ENCODE data around the gene B3GALT6. TPM values are rescaled to one million over a fixed set of nuclear protein-coding genes. Genes with fewer than 3 reads are reported as not detected.
A peak's percentile ranks its signal among the peaks of the same experiment; 100 is the strongest.

The B3GALT6 gene
- total RNA-seq, 1 donor from 2014 or later = 8.4 TPM

- no peak for ATAC-seq
Observed at GRCh38 chr1:1232796-1233566, 944 bp downstream of the B3GALT6 start.

DNA sequence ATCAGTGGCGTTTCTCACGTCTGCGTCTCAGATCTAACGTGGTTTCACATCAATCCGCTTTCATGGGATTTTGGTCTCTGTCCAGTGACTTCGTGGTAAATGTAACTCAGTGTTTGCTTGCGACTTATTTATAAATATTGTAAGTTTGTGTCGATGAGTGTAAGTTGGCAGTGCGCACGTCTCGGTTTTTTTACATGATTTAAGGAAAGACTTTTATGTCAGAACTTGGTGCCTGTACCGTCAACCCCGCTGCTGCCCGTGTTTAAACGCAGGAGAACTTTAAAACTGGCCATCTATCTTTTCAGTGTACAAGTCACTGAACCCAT is 1.5 kb downstream of the B3GALT6 start:
- ATAC-seq = no peak

DNA sequence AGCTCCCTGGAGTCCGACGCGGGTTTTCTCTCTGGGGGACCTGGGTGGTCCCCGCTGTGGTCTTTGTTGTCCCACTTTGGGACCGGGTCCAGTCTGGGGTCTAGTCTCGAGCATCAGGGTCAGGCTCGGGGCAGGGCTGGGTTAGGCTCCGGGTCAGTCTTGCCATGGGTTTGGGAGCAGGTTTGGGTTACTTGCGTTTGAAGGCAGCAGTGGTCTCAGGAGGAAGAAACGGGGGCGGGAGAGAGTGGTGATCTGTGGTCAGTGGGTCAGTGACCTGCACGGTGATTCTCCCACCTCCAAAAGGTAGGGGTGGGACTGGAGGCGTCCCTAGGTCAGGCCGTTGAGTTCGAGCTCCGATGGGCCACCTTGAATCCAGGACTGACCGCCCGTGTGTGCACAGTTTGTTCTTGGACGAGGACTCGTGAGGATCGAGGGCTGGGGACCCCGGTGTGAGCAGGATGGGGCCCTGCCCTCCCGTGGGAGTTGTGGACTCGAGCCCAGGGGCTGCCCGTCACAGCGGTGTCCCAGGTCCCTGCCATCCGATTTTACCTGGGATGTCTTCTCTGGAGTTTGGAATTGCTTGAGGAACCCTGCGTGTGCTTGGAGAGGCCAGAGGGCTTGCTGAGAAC is 2.3 kb downstream of the B3GALT6 start:
- no peak for ATAC-seq

GRCh38 chr1:1235016-1235744 is 3.1 kb downstream of the B3GALT6 start:
- ATAC-seq = no peak

GRCh38 chr1:1236176-1236763 is 4.2 kb downstream of the B3GALT6 start:
- ATAC-seq = no peak

DNA sequence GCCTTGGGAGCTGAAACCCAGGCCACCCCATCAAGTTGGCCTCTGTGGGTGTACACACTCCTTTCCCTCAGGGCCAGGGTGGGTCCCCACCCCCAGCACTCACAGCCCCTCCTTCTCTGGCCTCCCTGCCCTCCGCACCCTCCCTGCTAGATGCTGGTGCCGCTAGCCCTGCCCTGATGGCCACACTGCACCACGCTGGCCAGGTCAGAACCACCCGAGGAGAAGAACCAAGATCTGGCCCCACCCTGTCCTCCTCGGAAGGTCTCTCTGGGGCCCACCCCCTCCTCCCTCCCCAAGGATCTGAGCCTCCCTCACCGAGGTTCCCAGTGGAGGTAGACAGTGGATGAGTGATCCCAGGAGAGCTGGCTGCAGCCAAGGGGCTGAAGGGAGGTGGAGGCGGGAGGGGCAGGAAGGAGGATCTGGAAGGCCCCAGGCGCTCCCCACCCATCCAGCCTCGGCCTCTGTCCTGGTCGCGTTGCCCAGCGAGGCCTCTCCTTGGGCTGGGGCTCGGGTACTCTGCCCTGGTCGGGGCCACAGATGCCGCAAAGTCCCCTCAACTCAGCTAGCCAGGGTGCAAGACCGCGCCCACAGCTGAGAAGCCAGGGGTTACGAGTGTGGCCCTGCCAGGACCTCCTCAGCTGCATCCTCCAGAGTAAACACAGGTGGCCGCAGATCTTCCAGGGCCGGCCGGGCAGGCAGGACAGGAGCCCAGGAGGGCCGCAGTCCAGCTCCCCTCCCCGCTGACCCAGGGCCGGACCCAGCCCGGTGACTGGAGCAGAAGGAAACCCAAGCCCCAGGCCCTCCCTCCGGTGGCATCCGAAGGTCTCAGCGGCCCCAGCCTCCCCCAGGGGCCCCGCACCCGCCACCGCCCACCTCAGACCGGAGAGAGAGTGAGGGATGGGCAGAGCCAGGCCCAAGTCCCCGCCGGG is 5.2 kb downstream of the B3GALT6 start:
- ATAC-seq = no peak

DNA sequence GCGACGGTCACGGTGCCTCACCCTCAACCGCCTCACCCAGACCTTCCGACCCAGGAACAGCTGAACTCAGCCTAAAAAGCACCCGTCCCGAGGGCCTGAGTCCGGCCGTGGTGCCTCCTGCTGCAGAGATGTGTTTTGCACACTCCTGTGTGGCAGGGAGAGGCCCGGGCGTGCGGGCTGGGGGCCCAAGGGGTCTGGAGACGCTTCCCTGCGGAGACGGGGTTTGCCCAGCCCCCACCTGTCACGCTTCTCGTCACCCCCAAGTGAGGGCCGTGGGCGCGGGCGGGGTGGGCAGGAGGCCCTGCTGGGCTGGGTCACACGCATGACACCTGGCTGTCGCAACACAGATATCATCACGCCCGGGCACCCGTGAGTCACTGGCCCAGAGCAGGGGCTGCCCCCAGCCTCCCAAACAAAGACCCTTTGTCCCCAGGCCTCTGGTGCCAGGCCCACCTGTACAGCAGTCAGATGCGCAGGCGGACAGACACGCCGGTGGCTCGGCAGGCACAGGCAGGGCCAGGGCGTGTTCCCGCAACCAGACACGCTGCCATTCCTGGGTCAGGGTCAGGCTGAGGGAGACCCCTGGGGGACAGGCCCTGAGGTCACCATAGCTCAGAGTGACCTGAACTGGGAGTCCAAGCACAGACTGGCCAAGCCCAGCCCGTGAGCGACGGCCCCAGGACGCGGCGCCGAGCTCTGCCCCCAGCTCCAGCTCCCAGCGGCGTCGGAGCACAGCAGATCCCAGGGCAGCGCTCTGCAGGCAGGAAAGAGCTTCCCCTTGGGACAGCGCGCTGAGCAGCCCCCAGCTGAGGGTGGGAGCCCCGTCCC is 6.1 kb downstream of the B3GALT6 start:
- ATAC-seq = peak; percentile 43

GRCh38 chr1:1238702-1239178 is 6.7 kb downstream of the B3GALT6 start:
- ATAC-seq = no peak

GRCh38 chr1:1239227-1239613 is 7.2 kb downstream of the B3GALT6 start:
- no peak for ATAC-seq

DNA sequence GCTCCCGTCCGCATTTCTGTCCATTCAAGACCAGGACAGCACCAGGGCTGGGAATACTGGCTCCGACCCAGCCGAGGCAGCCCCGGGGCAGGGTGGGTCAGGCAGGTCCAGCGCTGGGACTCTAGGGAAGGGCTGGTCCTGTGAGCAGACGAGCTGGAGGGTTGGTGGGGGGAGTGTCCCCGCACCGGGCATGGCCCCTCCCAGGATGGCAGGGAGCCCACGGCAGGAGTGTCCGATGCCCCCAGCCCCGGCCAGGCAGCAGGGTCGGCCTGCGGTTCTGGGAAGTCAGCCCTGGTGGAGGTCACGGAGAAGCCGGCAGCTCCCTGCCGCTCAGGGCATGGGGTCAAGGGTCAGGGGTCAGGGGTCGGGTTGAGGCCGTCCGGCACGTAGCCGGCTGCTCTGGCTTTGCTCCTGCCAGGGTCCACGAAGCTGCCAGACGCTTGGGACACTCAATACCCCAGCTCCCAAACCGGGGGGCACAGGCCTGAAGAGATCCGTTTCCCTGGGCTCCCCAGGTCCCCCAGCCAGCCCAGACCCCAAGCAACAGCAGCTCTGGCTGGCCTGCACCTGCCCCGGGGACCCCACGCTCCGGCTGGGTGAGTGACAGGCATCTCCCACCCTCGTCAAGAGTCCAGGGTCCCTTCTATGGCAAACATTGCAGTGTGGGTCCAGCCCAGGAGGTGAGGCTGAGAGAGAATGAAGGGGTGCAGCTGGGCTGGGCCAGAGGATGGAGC is 7.7 kb downstream of the B3GALT6 start:
- peak; percentile 11 for ATAC-seq

GRCh38 chr1:1240348-1240732 is 8.3 kb downstream of the B3GALT6 start:
- no peak for ATAC-seq

DNA sequence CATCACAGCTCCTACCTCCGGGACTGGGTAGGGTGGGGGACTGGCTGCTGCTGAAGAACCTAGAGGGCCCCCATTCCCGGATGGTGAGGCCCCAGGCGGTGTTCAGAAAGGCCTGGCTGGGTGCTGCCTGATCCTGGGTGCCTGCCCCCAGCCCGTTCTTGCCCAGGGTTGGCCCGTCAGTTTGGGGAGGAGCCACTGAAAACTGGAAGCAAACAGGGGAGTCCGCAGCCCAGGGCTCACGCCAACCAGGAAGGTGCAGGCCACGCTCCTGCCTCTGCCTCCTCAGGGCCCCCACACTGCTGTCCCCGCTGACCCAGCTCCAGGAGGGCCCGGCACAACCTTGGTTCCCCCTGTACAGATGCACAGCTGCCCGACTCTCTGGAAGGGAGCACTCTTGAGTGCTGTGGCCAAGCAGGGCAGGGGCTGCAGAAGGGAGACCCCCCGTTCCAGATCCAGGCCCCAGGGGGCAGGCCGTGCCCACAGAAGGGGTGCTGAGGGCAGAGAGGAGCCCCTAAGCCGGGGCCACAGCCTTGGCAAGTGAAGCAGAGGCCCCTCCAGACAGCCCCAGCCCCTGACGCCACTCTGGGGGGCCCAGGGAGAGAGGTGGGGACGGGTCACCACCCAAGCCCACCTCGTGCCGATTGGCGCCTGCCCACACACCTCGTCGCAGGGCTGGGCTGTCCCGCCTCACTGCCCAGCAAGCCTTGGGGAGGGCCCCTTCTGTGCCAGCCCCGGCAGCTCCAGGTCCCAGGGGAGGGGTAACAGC is 9.0 kb downstream of the B3GALT6 start:
- ATAC-seq = no peak

DNA sequence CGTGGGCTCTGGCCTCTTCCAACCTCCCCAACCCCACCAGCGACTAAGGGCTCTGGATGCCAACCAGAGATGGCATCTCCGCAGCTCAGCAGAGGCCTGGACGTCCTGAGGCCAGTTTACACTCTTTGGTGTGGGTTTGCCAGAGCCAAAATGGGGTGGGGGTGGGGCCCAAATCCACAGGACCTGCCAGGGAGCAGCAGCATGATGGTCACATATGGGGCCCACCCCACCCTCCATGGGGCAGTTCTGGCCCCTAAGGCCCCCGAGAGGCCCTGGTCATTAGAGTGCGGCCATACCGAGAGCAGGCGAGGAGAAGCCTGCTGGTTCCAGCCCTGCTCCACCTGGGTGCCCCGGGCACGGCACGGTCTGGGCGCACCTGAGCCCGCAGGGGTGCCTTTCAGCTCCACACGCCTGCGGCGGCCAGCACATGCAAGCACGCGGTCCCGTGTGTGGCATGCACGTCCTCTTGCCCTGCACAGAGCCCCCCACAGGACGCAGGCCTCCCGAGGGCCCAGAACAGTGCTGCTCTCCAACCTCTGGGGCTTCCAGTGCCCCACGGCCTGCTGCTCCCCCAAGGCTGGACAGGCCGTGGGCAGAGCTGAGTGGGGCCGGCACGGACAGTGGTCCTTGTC is 9.7 kb downstream of the B3GALT6 start:
- ATAC-seq = no peak

DNA sequence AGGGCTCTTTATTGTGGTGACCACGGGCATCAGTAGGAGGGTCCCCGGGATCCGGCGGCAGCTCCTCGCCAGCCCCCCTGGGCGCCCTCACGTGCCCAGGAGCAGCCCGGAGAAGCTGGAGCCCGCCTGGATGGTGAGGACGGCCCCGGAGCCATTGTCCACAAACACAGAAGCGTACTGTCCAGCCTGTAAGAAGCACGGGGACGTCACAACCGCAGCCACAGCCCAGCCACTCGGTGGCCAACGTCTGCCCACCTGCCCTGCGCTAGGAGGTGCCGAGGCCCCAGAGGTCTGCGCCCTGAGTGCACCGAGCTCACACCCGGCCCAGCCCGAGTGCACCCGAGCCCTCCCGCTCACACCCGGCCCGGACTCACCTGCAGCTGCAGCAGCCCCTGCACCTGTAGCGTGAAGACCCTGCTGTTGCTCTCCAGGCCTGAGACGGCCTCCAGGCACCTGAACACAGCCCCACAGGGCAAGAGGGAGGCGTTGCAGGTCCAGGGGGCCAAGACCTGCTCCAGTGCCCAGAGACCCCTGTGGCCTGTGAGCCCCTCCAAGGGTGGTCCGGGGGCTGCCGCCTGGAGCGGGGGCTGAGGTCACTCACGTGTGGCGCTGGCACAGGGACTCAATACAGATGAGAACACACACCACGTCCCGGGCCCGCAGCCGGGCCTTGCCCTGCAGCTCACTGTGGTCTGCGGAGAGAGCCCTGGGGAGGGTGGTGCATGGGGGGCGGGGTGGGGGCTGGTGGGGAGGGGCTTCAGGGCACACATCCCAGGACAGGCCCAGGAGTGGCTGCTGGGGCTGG is 10.6 kb downstream of the B3GALT6 start:
- no peak for ATAC-seq

DNA sequence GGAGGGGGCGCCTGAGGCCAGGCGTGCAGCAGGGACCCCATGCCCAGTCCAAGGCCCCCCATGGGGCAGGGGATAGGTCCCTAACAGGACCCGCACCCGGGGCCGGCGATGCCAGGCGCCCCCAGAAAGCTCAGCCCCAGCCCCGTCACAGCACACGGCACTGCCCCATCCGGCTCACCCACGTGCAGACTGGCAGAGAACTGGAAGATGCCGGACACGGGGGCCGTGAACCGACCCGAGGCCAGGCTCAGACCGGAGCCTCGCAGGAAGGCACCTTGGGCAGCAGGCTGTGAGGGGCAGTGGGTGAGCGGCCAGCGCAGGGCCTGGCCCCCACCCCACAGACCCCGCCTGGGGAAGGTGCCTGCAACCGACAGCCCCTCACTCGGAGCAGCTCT is 11.2 kb downstream of the B3GALT6 start:
- ATAC-seq = no peak

DNA sequence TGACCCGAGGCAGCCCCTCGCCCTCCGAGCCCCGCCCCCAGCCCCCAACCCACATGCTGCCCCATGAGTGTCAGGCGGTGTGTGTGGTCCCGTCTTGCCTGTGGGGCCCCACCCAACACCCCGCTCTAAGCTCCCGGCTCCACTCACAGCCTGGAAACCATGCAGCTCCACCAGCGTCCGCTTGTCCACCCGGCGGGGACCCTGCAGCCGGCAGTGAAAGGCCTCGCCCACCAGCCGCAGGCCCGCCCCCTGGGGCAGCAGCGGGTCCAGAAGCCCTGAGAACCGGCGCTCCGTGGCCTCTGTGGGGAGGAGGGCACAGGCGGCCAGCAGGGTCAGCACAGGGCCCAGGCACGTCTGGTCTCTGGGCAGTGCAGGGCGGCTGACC is 11.8 kb downstream of the B3GALT6 start:
- ATAC-seq = no peak

- no peak for ATAC-seq
Observed at GRCh38 chr1:1244192-1244811, 12.3 kb downstream of the B3GALT6 start.

Data from esophagus mucosa (tissue), 1 donor.